K562 (cell line): ENCODE data around the gene PSMB7. TPM values are rescaled to one million over a fixed set of nuclear protein-coding genes. Genes with fewer than 3 reads are reported as not detected.

Experiments used
- ADNP ChIP-seq: fragments of 200-800 bp; sonication (Bioruptor generic); IDR thresholded peaks from 2 replicates; pipeline ENCODE4 v1.6.1; 2016; ENCODE audit warnings: missing genetic modification characterization, missing compliant biosample characterization
- ARID4B ChIP-seq: sonication (generic); formaldehyde crosslinking; IDR thresholded peaks from 2 replicates; pipeline ENCODE4 v1.8.0; 2022; ENCODE audit warnings: mild to moderate bottlenecking, missing genetic modification reagents
- EGR1 ChIP-seq: fragments of 450-650 bp; conservative IDR thresholded peaks from 2 replicates; pipeline ENCODE4 v1.6.1; 2017; ENCODE audit warnings: mild to moderate bottlenecking
- MAZ ChIP-seq, 2 experiments: fragments of 450-650 bp in 1 of 2; sonication (generic) in 1 of 2; formaldehyde crosslinking; IDR thresholded peaks in 1 of 2; conservative IDR thresholded peaks in 1 of 2; 2 replicates each; pipeline versions ENCODE4 v1.4.0 to v1.5.0; 2020; ENCODE audit warnings: mild to moderate bottlenecking in 1 of 2, missing genetic modification reagents in 1 of 2
- SMARCA5 ChIP-seq: fragments of 450-650 bp; IDR thresholded peaks from 2 replicates; pipeline ENCODE4 v1.6.1; 2016
- SUPT5H ChIP-seq: fragments of 450-650 bp; IDR thresholded peaks from 2 replicates; pipeline ENCODE4 v1.6.1; 2016
- VEZF1 ChIP-seq: fragments of 200-800 bp; sonication (Bioruptor generic); IDR thresholded peaks from 2 replicates; pipeline ENCODE4 v1.6.1; 2017; ENCODE audit warnings: missing genetic modification characterization, missing compliant biosample characterization
- polyA plus RNA-seq, 8 experiments: library from polyadenylated mRNA; depleted of rRNA in 4 of 8; stranded (reverse) in 5 of 8; unstranded in 3 of 8; fragments of >200 nt; fragmentation: Nextera tagmentation in 2 of 8; fragmentation: Illumina TruSeq in 1 of 8; extraction: Ambion mirVana in 2 of 8; extraction: Trizol in 1 of 8; gene quantifications; 2 replicates each; pipeline versions ENCODE4 v1.2.1 to v1.2.3, GENCODE V29; 2011 to 2014; ENCODE audit warnings: inconsistent platforms in 1 of 8, missing spikeins in 1 of 8
- total RNA-seq, 7 experiments: library from RNA; depleted of rRNA in 6 of 7; stranded (reverse); fragments of >200 nt in 6 of 7; fragmentation: Illumina TruSeq in 2 of 7; extraction: Trizol in 2 of 7; gene quantifications; 2 replicates each; pipeline versions ENCODE4 v1.2.1 to v1.2.3, GENCODE V29; 2011 to 2021; ENCODE audit warnings: low replicate concordance in 1 of 7
- TF ChIP-seq, protein P1 (sequence below): sonication (generic); formaldehyde crosslinking; IDR thresholded peaks from 2 replicates; pipeline ENCODE4 v1.8.1; 2023; ENCODE audit warnings: mild to moderate bottlenecking, missing genetic modification reagents

Gene PSMB7
- total and polyA plus RNA-seq, 9 of the 15 experiments (the other 6 are each of a cell fraction or from before 2014, with no cell fraction given) = 321 to 978 (median 407) TPM

DNA sequence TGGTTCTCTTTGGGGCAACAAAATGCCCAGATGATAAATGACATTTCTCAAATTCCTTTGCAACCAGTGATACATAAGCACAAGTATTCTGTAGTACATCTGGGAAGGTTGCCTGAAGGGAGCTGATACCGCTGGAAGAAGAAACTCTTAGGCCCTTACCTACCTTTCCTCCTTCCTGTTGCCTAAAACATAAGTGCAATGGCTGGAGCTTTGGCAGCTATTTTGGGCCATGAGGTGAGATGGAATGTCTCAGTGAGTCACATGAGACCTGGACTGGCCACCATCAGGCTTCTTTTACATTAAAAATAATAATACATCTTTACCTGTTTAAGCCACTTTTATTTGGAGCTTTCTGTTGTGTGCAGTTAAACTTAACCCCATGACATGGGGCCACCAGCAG lies 23.8 kb upstream of the PSMB7 start (continued):
- TF ChIP-seq ADNP (peak; percentile 30; the same call in 1 of the 2 replicates), SUPT5H (no peak), VEZF1 (CRISPR knock-in tag) (no peak), EGR1 (no peak), ARID4B (CRISPR knock-in tag) (no peak), SMARCA5 (no peak), MAZ (CRISPR knock-in tag; conservative IDR thresholded peaks at IDR 0.05 in 1 of 2, IDR thresholded peaks at IDR 0.05 in 1 of 2) (no peak)
- TF ChIP-seq, protein P1, sequence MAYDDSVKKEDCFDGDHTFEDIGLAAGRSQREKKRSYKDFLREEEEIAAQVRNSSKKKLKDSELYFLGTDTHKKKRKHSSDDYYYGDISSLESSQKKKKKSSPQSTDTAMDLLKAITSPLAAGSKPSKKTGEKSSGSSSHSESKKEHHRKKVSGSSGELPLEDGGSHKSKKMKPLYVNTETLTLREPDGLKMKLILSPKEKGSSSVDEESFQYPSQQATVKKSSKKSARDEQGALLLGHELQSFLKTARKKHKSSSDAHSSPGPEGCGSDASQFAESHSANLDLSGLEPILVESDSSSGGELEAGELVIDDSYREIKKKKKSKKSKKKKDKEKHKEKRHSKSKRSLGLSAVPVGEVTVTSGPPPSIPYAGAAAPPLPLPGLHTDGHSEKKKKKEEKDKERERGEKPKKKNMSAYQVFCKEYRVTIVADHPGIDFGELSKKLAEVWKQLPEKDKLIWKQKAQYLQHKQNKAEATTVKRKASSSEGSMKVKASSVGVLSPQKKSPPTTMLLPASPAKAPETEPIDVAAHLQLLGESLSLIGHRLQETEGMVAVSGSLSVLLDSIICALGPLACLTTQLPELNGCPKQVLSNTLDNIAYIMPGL = no peak
